ENCODE data around the gene ACSF3.

ACSF3 gene

DNA sequence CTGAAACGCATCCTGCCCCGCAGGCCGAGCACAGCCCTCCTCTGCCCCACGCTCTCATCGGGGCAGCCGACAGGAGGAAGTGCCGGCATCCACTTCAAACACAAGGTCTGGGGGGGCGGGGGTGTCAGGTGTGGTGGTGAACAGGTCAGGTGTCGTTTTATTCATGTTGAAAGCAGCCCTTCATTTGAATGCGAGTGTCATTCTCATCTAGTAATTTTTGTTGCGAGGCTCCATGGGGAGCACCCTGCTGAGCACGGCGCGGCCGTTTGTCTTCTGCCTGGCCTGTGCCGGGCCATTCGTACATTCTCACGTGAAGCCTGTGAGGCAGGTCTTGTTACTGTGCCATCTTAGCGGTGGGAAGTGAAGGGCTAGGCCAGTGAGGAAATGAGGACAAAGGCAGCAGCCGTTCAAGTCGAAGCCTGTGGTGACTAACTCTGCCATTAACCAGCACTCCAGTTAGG is 1.9 kb downstream of the ACSF3 start:
- no peak for DNase-seq (ENCODE audit: low read depth)

DNA sequence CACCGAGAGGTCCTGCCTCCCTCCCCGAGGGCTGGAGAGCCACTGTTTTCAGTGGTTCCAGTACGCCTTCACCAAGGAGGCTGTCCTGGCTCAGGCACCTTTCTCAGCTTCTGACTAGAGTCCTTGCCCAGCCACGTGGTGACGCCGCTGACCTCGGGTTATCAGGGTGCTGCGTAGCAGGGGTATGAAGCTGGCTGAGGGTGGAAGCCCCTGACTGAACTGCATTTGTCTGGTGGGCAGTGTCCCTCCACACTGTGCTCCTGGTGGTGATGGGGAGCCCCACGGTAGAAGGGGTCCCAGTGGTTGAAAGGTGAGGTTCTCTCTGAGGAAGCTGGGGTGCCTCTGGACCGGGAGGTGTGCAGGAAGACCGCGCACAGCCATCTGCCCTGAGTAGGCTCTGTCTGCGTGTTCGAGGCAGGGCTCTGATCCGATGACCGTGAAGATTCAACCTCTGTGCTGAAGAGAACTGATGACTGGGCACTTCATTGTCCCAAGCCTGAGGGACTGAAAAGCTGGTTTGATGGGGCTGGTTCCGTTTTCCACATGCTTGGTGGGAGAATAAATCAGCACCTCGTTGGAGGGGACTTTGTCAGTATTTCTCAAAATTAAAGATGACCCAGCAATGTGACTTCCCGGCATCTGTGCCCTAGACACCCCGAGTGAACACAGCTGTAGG is 2.5 kb downstream of the ACSF3 start:
- DNase-seq (ENCODE audit: low read depth): no peak

DNA sequence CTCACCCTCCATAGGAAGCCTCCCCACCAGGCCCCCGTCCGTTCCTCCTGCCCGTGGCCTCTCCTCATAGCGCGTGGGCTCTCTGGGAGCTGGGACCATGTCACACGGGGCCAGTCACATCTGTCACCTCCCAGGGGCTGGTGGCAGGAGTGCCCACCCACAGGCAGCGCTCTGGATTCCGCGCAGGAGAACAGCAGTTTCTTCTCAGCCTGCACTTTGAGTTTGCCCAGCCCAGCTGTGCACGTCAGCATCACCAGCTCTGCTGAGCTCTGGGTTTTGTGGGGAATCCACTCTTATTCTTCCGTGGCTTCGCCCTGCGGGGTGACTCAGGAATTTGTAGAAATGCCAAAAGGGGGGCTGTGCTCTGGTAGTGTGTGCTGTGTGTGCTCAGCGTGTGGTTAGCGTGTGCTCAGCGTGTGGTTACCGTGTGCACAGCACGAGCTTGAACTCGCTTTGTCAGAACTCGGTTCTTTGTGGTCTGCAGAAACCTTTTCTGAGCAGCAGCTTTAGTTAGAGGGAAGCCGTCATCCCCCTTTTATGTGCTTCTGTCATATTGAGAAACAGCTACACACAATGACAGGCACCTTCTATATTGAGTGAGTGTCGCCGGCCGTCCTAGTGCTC is 3.2 kb downstream of the ACSF3 start:
- peak; percentile 56 for DNase-seq (ENCODE audit: low read depth)

DNA sequence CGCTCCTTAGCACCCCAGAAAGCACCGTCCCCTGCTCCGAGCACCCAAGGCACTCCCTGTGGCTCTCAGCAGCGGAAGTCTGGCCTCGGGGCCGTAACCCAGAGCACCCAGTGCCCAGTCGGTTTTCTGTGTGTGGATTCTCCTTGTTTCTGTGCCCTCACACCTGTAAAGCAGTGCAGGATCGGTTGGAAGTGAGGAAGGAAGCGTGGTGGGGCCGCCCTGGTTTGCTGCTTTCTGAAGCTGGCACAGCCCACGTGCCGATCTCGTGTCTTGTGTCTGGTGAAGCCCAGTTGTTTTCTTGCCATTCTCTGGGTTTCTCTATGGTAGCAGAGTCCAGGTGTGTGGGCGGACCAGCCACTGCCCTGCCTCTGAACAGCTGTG is 3.7 kb downstream of the ACSF3 start:
- DNase-seq (ENCODE audit: low read depth): no peak

DNA sequence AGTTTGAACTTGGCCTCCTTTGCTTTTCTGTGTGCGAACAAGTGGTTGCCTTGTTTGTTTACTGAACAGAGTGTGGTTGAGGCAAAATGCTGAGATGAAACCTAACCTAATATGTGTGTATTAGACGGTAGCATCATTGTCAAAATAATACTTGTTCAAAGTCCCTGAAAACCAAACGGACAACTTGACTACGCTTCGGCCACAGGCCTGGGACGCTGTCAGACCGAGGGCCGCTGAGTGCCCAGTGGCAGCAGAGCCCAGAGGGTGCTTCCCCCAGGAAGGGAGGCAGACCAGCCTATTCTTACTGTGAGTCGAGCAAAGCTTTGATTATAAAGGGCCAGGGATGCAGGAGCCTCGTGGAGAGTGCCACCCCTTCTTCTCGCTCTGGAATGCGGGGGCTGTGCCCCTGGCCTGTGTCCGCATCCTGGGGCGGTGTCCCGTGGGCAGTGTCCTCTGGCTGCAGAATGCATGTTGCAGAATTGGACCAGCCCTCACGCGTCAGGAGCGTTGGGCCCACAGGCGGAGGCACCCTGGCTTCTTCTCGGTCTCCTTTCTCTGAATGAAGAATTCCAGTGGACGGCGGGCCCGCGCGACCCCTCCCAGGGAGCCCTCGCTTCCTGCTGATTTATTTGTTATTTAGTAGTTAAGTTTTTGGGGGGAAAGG is 5.2 kb downstream of the ACSF3 start:
- no peak for DNase-seq (ENCODE audit: low read depth)

DNA sequence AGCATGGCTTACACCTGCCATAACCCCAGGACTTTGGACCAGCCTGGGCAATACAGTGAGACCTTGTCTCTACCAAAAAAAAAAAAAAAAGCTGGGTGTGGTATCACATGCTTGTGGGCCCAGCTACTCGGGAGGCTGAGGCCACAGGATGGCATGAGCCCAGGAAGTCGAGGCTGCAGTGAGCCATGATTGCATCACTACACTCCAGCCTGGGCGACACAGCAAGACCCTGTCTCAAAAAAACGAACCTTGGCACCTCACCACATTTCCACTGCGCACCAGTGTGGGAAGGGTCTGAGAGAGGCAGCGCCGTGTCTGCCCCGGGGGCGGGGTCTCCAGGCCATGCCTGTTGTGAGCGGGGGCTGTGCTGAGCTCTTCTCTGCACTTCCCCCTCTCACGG is 6.3 kb downstream of the ACSF3 start:
- no peak for DNase-seq (ENCODE audit: low read depth)

DNA sequence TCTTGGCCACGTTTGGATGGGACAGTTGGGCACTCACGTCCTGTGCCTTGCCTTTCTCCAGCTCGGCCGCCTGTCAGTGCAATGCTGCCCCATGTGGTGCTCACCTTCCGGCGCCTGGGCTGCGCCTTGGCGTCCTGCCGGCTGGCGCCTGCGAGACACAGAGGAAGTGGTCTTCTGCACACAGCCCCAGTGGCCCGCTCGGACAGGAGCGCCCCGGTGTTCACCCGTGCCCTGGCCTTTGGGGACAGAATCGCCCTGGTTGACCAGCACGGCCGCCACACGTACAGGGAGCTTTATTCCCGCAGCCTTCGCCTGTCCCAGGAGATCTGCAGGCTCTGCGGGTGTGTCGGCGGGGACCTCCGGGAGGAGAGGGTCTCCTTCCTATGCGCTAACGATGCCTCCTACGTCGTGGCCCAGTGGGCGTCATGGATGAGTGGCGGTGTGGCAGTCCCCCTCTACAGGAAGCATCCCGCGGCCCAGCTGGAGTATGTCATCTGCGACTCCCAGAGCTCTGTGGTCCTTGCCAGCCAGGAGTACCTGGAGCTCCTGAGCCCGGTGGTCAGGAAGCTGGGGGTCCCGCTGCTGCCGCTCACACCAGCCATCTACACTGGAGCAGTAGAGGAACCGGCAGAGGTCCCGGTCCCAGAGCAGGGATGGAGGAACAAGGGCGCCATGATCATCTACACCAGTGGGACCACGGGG is 7.1 kb downstream of the ACSF3 start:
- no peak for DNase-seq (ENCODE audit: low read depth)

DNA sequence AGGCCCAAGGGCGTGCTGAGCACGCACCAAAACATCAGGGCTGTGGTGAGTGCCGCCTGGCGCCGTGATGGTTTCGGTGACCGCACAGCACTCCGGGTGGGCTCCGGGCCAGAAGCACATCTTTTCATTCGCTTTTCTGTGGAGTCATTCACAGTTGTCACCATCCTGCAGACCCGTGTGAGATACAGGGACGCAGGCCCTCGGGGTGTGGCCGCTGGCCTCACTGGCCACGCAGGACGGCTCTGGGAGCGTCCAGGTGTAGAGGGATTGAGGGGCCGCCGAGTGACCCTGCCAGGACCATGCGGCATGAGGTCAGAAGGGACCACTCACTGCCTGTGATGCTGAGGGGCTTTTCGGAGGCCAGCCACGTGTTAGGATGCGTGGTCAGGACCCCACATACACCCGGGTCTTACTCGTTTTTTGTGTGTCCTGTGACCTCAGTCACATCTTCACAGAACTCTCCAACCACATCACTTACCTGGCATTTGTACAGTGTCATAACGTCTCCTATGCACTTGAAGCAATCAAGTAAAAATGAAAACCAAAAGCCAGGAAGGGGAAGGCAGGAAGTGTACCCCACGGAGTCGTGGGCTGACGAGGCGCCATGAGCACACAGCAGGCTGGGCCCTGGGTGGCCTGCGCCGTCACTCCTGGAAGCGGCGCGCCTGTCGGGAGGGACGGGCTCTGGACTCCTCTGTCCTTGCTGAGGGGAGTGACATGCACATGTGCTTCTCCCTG is 7.8 kb downstream of the ACSF3 start:
- DNase-seq (ENCODE audit: low read depth): no peak

DNA sequence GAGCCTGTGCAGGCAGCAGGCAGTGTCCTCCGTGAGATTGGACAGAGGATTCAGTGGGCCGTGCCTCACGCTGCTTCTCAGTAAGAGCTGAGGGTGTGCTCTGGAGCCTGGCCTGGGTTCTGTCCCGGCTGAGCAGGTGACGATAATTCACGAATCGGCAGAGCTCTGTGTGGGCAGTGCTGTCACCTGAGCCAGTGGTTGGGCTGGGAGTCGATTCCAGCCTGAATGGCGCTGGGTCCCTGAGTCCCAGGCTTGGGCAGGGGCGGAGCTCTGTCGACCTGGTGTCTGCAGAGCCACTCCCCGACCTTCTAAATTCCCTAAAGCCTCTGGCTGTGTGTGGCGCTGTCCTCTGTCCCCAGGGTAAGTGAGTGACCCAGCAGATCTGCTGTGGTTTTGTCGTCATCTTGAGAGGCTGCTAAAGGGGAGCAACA is 8.4 kb downstream of the ACSF3 start:
- DNase-seq (ENCODE audit: low read depth): no peak

DNA sequence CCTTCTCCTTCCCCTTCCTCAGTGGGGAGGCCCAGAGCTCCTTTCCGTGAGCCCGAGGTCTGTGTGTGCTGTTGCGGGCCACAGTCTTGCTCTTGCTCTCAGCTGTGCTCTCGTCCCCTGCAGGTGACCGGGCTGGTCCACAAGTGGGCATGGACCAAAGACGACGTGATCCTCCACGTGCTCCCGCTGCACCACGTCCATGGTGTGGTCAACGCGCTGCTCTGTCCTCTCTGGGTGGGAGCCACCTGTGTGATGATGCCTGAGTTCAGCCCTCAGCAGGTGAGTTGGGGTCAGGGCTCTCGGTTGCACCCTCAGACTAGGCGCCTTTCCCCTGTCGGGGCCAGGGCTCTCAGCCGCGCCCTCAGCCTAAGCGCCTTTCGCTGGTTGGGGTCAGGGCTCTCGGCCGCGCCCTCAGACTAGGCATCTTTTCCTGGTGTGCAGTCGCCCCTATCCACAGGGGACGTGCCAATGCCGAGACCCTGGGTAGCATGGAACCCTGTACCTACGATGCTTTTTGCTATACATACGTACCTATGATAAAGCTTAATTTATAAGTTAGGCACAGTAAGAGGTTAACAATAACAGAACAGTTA is 8.9 kb downstream of the ACSF3 start:
- DNase-seq (ENCODE audit: low read depth): no peak

DNA sequence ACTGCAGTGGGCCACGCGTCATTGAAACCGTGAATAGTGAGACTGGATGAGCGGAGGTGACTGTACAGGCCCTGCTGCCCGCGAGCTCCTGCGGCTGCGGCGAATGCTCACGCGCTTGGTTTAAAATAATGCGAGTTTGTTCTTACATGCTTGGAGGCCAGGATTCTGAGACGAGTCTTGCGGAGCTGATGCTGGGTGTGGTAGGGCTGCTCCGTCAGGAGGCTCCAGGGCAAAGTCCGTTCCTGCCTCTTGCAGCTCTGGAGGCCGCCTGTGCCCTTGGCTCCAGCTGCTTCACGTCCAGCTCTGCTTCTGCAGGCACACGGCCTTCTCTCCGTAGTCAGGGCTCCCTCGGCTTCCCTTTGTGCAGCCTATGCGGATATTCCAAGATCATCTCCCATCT is 9.5 kb downstream of the ACSF3 start:
- no peak for DNase-seq (ENCODE audit: low read depth)

DNA sequence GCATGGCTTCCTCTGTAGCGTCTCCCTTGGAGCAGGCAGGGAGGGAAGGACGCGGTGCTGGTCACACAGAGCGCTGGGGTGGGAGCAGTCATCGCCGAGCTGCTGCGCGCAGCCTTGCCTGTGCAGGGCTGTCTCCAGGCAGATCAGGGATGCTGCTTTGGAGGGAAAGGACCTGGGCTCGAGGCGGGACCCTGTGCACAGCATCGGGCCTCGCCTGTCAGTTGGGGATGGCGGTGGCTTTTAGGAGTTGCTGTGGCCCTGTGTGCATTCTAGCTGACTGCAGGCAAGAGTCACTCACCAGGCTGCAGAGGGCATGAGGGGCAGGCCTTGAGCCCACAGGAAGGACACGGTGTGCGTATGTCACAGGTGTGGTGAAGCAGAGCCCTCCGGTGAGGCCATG is 10.1 kb downstream of the ACSF3 start:
- DNase-seq (ENCODE audit: low read depth): no peak

DNA sequence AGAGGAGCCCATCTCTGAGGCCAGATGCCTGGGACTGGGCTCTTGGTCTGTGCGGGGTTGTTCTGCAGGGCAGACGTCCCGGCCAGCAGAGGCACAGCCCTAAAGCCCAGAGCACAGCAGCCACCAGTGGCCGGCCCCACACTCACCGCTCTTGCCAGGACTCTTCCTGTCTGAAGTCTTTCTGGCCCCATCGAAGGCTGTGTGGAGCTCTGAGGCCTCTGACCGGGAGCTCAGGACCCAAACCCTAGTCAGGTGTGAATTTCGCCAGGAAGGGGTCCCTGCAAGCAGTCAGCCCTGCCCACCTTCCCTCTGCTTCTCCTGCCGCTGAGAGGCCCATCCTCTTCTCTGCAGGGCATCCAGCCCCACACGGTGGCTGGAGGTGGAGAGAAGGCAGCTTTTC is 10.7 kb downstream of the ACSF3 start:
- no peak for DNase-seq (ENCODE audit: low read depth)

DNA sequence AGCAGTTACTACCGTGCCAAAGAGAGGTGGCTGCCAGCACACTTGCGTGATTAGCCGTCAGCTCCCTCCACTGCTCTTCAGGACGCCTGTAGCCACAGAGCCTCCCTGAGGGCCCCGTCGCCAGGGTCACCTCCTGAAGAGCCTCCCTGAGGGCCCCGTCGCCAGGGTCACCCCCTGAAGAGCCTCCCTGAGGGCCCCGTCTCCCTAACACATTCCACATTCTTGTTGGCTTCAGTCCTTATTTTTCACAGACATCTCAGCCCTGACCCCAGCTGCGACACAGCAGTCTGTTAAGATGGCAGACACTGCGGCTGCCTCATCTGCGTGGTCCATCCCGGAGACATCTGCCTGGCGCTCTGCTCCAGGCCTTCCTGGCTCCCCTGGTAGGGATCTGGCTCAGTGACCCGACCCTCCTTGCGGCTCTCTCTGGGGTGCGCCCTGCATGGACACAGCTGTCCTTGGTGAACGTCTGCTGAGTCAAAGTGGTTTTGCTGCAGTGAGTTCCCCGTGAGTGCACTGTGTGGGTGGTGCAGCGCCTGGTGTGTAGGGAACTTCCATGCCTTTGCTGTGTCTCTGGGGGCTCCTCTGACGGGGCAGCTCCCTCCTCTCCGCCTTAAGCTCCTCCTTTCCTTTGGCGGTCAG is 11.4 kb downstream of the ACSF3 start:
- DNase-seq (ENCODE audit: low read depth): no peak

DNA sequence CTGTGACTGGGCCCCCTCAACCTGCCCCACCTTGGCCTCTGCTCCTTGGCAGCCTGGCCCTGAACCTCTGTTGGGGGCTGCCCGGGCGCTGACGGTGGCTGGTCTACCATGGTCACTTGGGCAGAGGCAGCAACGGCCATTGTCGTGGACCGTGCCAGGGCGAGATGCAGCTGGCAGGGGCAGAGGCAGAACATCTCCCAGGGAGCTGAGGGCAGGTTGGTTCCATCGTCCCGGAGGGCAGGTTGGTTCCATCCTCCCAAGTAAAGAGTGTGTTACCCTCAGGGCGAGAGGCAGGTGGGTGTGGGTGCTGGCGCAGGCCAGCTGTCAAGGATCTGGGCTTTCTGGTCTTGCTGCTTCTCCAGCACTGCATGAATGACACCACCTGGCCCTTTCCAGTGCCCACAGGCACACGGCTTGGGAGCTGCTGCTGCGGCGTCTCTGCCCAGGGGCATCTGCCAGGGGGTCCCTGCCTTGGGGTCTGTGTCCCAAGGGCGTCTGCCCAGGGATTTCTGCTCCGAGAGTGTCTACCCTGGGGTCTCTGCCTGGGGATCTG is 12.0 kb downstream of the ACSF3 start:
- no peak for DNase-seq (ENCODE audit: low read depth)

DNA sequence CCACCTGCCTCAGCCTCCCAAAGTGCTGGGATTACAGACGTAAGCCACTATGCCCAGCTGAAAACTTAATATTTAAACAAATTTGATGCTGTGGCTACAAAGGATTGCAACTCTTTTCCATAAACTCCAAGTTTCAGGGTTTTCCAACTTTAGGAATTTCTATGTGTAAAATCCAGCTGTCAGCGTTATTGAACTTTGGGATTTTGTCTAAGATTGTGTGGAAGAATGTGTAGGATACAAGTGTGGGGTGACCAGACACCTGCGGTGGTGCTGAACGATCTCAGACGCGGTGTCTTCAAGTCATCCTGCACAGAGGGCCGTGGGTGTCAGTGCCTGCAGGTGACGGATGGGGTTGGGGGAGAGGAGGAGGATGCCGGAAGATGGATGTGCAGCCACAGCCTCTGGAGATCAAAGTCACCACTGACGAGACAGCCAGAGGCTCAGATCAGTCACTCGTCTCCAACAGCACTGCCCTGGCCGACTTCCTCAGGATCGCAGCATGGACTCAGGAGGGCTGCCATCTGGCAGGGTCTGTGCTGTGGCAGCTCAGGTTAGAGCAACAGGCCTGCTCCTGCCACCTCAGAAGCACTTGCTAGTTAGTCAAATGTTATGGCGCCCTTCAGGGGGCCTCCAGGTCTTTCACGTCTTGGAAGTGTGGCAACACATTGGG is 13.0 kb downstream of the ACSF3 start:
- no peak for DNase-seq (ENCODE audit: low read depth)

DNA sequence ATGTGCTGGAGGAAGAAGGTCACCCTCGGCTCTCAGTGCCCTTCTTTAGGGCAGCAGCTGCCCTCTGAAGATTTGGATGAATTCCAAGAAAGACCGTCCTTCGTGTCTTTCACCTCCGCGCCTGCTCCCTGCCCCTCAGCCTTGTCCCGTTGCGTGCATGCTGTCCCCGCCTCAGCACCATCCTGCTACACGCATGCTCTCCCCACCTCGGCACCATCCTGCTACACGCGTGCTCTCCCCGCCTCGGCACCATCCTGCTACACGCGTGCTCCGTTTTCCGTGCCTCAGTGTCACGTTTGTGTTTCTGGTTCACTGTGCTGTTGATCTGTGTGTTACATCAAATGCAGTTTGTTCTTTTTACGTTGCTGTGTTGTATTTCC is 13.5 kb downstream of the ACSF3 start:
- DNase-seq (ENCODE audit: low read depth): no peak

DNA sequence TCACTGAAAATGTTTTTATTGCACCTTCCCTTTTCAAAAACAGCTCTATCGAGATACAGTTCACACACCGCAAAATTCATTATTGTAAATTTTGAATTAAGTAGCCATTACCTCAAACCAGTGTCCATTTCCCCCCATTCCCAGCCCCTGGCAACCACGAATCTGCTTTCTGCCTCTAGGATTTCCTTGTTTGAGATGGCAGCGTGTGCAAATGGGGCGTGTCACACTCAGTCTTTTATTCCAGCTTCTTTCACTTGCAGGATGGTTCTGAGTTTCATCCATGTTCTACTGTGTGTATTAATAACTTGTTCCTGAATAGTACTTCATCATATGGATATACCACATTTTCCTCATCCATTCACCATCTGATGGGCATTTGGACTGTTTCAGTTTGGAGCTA is 14.8 kb downstream of the ACSF3 start:
- no peak for DNase-seq (ENCODE audit: low read depth)

DNA sequence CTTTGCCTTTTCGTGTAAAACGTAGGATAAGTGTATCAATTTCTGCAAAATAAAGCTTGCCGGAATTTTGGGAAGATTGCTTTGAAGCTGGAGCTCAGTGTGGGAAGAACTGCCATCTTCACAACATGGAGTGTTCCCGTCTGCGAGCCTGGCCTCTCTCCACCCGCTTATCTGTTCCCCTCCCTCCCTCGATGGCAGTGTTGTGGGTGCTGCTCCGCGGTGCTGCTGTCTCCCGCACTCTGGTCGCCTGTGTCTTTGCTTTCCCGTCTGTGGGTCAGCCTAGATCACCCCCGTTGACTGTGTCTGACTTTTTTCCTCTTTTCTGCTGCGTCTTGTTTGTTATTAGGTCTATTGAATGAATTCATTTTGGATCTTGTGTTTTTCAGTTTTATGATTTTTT is 17.0 kb downstream of the ACSF3 start:
- DNase-seq (ENCODE audit: low read depth): no peak

DNA sequence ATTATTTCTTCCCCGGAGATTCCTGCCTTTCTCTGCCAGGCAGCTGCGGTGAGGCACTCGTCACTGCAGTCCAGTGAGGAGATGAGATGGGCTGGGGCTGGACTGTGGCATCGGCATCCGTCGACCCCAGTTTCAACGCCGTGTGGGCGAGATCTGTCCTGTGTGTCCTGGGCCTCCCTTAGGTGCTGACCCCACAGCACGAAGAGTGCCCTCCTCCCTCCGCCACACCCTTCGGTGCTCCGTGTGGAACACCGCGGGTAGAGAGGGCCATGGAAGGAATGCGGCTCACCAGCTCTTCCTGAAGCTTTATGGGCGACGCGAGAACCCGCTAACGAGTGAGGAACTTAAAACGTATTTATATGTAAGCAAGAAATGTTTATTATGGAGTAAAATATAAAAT is 17.6 kb downstream of the ACSF3 start:
- DNase-seq (ENCODE audit: low read depth): no peak
